ENCODE data around the gene ETDB.

The ETDB gene

GRCh38 chrX:135095715-135096114 is 24.6 kb downstream of the ETDB start:
- H2BK12ac ChIP-seq (ENCODE audit: low read length in 2 of 2), result no peak overlapping the region
- H2BK5ac ChIP-seq (ENCODE audit: low read depth, low read length, poor library complexity, severe bottlenecking), result no peak overlapping the region
- H3K4me2 ChIP-seq (ENCODE audit: low read length, poor library complexity, severe bottlenecking), result no peak overlapping the region
- no peak overlapping the region for H2BK15ac ChIP-seq (ENCODE audit: low read depth, poor library complexity, severe bottlenecking)
- peaks cover 6% of the 10 kb centered on the region for H3K4me1 ChIP-seq (ENCODE audit: control insufficient read depth, insufficient read depth, low read depth, low read length)
- no peak overlapping the region for H3K9ac ChIP-seq (ENCODE audit: low read length)
- no peak overlapping the region for H2BK120ac ChIP-seq (ENCODE audit: low read depth, low read length)
- no peak overlapping the region for H4K8ac ChIP-seq (ENCODE audit: low read length)
- no peak overlapping the region for H4K91ac ChIP-seq (ENCODE audit: low read length)
- H3K9me3 ChIP-seq (ENCODE audit: control insufficient read depth, low read length), result no peaks in the 10 kb centered on the region
- DNase-seq, result no peak
- H3K18ac ChIP-seq (ENCODE audit: low read depth in 1 of 2, low read length in 2 of 2), result no peak overlapping the region
- H3K79me1 ChIP-seq (replicated peaks; ENCODE audit: low read length, poor library complexity, severe bottlenecking), result peaks cover 1% of the 10 kb centered on the region
- 100% methylated on average over 5 of the region's 5 CpGs for WGBS
- H2AK5ac ChIP-seq (ENCODE audit: low read length, severe bottlenecking), result no peak overlapping the region
- H3K14ac ChIP-seq (ENCODE audit: low read length in 2 of 2), result no peak overlapping the region
- H3K27ac ChIP-seq (ENCODE audit: low read length, poor library complexity, severe bottlenecking), result no peak overlapping the region
- no peak overlapping the region for H2AFZ ChIP-seq (ENCODE audit: low read depth, low read length)
- no peaks in the 10 kb centered on the region for H3K36me3 ChIP-seq (ENCODE audit: control insufficient read depth in 1 of 2, insufficient read depth in 2 of 2, low read depth in 1 of 2, low read length in 2 of 2)
- H3K4me3 ChIP-seq (ENCODE audit: insufficient read depth in 1 of 2, low read depth in 1 of 2, low read length in 2 of 2), result no peak overlapping the region
- H3K23ac ChIP-seq (ENCODE audit: low read length in 2 of 2), result no peak overlapping the region
- H3K27me3 ChIP-seq (ENCODE audit: control insufficient read depth in 1 of 2, insufficient read depth in 1 of 2, low read length in 2 of 2), result peaks cover 0 to 34% of the 10 kb centered on the region in 2 experiments
- no peak overlapping the region for H3K4ac ChIP-seq (ENCODE audit: low read depth in 1 of 2, low read length in 2 of 2)

DNA sequence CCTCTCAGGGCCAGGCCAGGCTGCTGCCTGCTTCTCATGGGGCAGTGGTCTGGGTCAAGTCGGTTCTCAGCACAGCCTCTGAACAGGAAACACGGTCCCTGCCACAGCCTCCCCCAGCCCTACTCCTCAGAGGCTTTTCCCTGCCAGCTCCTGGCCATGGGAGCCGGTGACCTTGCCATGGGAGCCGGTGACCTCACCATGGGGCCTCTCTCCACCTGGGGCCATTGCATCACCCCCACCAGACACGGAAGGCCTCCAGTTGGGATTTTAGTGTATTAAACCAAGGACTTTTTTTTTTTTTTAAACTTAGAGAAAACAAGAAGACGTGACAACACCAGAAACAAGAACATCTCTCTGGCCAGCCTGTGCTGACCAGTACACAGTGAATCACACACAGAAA is 25.6 kb downstream of the ETDB start:
- no peaks in the 10 kb centered on the region for H3K36me3 ChIP-seq (ENCODE audit: control insufficient read depth in 1 of 2, insufficient read depth in 2 of 2, low read depth in 1 of 2, low read length in 2 of 2)

GRCh38 chrX:135089126-135089525 is 31.2 kb downstream of the ETDB start:
- no peak overlapping the region for H2BK120ac ChIP-seq (ENCODE audit: low read depth, low read length)
- no peak overlapping the region for H3K9ac ChIP-seq (ENCODE audit: low read length)
- WGBS, result 94% methylated on average over 3 of the region's 3 CpGs
- no peaks in the 10 kb centered on the region for H3K4me1 ChIP-seq (ENCODE audit: control insufficient read depth, insufficient read depth, low read depth, low read length)
- no peak overlapping the region for H2BK5ac ChIP-seq (ENCODE audit: low read depth, low read length, poor library complexity, severe bottlenecking)
- no peaks in the 10 kb centered on the region for H3K9me3 ChIP-seq (ENCODE audit: control insufficient read depth, low read length)
- no peak overlapping the region for H3K14ac ChIP-seq (ENCODE audit: low read length in 2 of 2)
- no peaks in the 10 kb centered on the region for H3K79me1 ChIP-seq (replicated peaks; ENCODE audit: low read length, poor library complexity, severe bottlenecking)
- H3K18ac ChIP-seq (ENCODE audit: low read depth in 1 of 2, low read length in 2 of 2), result no peak overlapping the region
- H4K91ac ChIP-seq (ENCODE audit: low read length), result no peak overlapping the region
- H3K4me3 ChIP-seq (ENCODE audit: insufficient read depth in 1 of 2, low read depth in 1 of 2, low read length in 2 of 2), result no peak overlapping the region
- no peak overlapping the region for H2BK12ac ChIP-seq (ENCODE audit: low read length in 2 of 2)
- H4K8ac ChIP-seq (ENCODE audit: low read length), result no peak overlapping the region
- H2AFZ ChIP-seq (ENCODE audit: low read depth, low read length), result no peak overlapping the region
- DNase-seq, result no peak
- H3K27me3 ChIP-seq (ENCODE audit: control insufficient read depth in 1 of 2, insufficient read depth in 1 of 2, low read length in 2 of 2), result peaks cover 0 to 13% of the 10 kb centered on the region in 2 experiments
- no peak overlapping the region for H3K27ac ChIP-seq (ENCODE audit: low read length, poor library complexity, severe bottlenecking)
- H3K4ac ChIP-seq (ENCODE audit: low read depth in 1 of 2, low read length in 2 of 2), result no peak overlapping the region
- no peak overlapping the region for H3K4me2 ChIP-seq (ENCODE audit: low read length, poor library complexity, severe bottlenecking)
- H3K23ac ChIP-seq (ENCODE audit: low read length in 2 of 2), result no peak overlapping the region
- no peaks in the 10 kb centered on the region for H3K36me3 ChIP-seq (ENCODE audit: control insufficient read depth in 1 of 2, insufficient read depth in 2 of 2, low read depth in 1 of 2, low read length in 2 of 2)
- no peak overlapping the region for H2AK5ac ChIP-seq (ENCODE audit: low read length, severe bottlenecking)
- no peak overlapping the region for H2BK15ac ChIP-seq (ENCODE audit: low read depth, poor library complexity, severe bottlenecking)

More for the DNA sequence above, 25.6 kb downstream of the ETDB start:
- WGBS, result 80% methylated on average over 3 of the region's 6 CpGs
- Histone ChIP-seq H3K9ac (ENCODE audit: low read length) (no peak overlapping the region), H3K18ac (ENCODE audit: low read depth in 1 of 2, low read length in 2 of 2) (no peak overlapping the region), H2AK5ac (ENCODE audit: low read length, severe bottlenecking) (no peak overlapping the region), H4K91ac (ENCODE audit: low read length) (no peak overlapping the region), H3K14ac (ENCODE audit: low read length in 2 of 2) (no peak overlapping the region), H3K4me3 (ENCODE audit: insufficient read depth in 1 of 2, low read depth in 1 of 2, low read length in 2 of 2) (no peak overlapping the region), H4K8ac (ENCODE audit: low read length) (no peak overlapping the region), H3K4ac (ENCODE audit: low read depth in 1 of 2, low read length in 2 of 2) (no peak overlapping the region), H3K27ac (ENCODE audit: low read length, poor library complexity, severe bottlenecking) (no peak overlapping the region), H3K23ac (ENCODE audit: low read length in 2 of 2) (no peak overlapping the region), H2AFZ (ENCODE audit: low read depth, low read length) (no peak overlapping the region), H3K4me2 (ENCODE audit: low read length, poor library complexity, severe bottlenecking) (no peak overlapping the region), H2BK15ac (ENCODE audit: low read depth, poor library complexity, severe bottlenecking) (no peak overlapping the region), H2BK120ac (ENCODE audit: low read depth, low read length) (no peak overlapping the region), H3K79me1 (replicated peaks; ENCODE audit: low read length, poor library complexity, severe bottlenecking) (peaks cover 1% of the 10 kb centered on the region), H2BK12ac (ENCODE audit: low read length in 2 of 2) (no peak overlapping the region), H3K4me1 (ENCODE audit: control insufficient read depth, insufficient read depth, low read depth, low read length) (peaks cover 6% of the 10 kb centered on the region), H3K27me3 (ENCODE audit: control insufficient read depth in 1 of 2, insufficient read depth in 1 of 2, low read length in 2 of 2) (peaks cover 0 to 25% of the 10 kb centered on the region in 2 experiments), H2BK5ac (ENCODE audit: low read depth, low read length, poor library complexity, severe bottlenecking) (no peak overlapping the region), H3K9me3 (ENCODE audit: control insufficient read depth, low read length) (no peaks in the 10 kb centered on the region)
- no peak for DNase-seq

DNA sequence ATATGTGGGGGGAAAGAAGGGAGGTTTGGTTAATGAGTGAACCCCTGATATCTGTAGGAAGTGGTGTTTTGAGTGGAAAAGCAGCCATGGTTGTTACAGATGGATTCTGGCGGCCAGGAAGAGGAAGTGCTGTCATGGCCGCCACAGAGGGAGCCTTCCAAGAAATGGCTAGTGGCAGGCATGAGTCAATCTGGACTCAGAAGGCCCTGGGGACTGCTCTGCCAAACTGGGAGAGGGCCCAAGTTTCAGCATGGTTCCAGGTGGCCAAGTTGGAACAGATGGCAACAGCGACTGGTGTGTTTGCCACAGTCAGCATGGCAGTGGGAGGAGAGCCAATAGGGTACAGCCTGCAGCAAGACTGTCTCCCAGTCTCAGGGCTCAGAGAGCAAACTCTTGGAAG is 32.5 kb downstream of the ETDB start:
- Histone ChIP-seq H3K23ac (ENCODE audit: low read length in 2 of 2) (no peak overlapping the region), H2AFZ (ENCODE audit: low read depth, low read length) (no peak overlapping the region), H3K27ac (ENCODE audit: low read length, poor library complexity, severe bottlenecking) (no peak overlapping the region), H3K27me3 (ENCODE audit: control insufficient read depth in 1 of 2, insufficient read depth in 1 of 2, low read length in 2 of 2) (peaks cover 0 to 5% of the 10 kb centered on the region in 2 experiments), H3K4me1 (ENCODE audit: control insufficient read depth, insufficient read depth, low read depth, low read length) (no peaks in the 10 kb centered on the region), H3K18ac (ENCODE audit: low read depth in 1 of 2, low read length in 2 of 2) (no peak overlapping the region), H3K4me2 (ENCODE audit: low read length, poor library complexity, severe bottlenecking) (no peak overlapping the region), H3K9ac (ENCODE audit: low read length) (no peak overlapping the region), H2BK12ac (ENCODE audit: low read length in 2 of 2) (no peak overlapping the region), H2BK120ac (ENCODE audit: low read depth, low read length) (no peak overlapping the region), H2BK15ac (ENCODE audit: low read depth, poor library complexity, severe bottlenecking) (no peak overlapping the region), H3K14ac (ENCODE audit: low read length in 2 of 2) (no peak overlapping the region), H4K91ac (ENCODE audit: low read length) (no peak overlapping the region), H3K36me3 (ENCODE audit: control insufficient read depth in 1 of 2, insufficient read depth in 2 of 2, low read depth in 1 of 2, low read length in 2 of 2) (no peaks in the 10 kb centered on the region), H3K79me1 (replicated peaks; ENCODE audit: low read length, poor library complexity, severe bottlenecking) (no peaks in the 10 kb centered on the region), H3K4ac (ENCODE audit: low read depth in 1 of 2, low read length in 2 of 2) (no peak overlapping the region), H2BK5ac (ENCODE audit: low read depth, low read length, poor library complexity, severe bottlenecking) (no peak overlapping the region), H4K8ac (ENCODE audit: low read length) (no peak overlapping the region), H2AK5ac (ENCODE audit: low read length, severe bottlenecking) (no peak overlapping the region), H3K9me3 (ENCODE audit: control insufficient read depth, low read length) (no peaks in the 10 kb centered on the region), H3K4me3 (ENCODE audit: insufficient read depth in 1 of 2, low read depth in 1 of 2, low read length in 2 of 2) (no peak overlapping the region)
- no peak for DNase-seq
- WGBS, result 93% methylated on average over 3 of the region's 3 CpGs
